ENCODE data around the gene LRRC56.
A peak's percentile ranks its signal among the peaks of the same experiment; 100 is the strongest.

LRRC56 gene

GRCh38 chr11:561148-562003 is 24.0 kb downstream of the LRRC56 start:
- no peak for DNase-seq

- no peak for DNase-seq
Measured at GRCh38 chr11:562046-562645, 24.8 kb downstream of the LRRC56 start.

DNA sequence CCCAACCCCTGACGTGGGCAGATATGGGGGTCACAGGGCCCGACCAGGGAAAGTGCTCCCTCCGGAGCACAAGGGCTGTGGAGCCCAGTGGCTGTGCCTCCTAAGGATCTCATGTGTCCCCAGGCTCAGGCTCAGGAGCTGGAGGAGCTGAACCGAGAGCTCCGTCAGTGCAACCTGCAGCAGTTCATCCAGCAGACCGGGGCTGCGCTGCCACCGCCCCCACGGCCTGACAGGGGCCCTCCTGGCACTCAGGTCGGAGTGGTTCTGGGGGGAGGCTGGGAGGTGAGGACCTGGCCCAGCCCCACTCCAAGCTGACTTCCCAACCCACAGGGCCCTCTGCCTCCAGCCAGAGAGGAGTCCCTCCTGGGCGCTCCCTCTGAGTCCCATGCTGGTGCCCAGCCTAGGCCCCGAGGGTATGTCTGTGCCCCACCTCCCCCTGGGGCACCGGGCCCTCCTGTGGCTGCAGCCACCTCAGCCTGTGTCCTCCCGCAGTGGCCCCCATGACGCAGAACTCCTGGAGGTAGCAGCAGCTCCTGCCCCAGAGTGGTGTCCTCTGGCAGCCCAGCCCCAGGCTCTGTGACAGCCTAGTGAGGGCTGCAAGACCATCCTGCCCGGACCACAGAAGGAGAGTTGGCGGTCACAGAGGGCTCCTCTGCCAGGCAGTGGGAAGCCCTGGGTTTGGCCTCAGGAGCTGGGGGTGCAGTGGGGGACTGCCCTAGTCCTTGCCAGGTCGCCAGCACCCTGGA is 25.9 kb downstream of the LRRC56 start:
- DNase-seq, result no peak

DNA sequence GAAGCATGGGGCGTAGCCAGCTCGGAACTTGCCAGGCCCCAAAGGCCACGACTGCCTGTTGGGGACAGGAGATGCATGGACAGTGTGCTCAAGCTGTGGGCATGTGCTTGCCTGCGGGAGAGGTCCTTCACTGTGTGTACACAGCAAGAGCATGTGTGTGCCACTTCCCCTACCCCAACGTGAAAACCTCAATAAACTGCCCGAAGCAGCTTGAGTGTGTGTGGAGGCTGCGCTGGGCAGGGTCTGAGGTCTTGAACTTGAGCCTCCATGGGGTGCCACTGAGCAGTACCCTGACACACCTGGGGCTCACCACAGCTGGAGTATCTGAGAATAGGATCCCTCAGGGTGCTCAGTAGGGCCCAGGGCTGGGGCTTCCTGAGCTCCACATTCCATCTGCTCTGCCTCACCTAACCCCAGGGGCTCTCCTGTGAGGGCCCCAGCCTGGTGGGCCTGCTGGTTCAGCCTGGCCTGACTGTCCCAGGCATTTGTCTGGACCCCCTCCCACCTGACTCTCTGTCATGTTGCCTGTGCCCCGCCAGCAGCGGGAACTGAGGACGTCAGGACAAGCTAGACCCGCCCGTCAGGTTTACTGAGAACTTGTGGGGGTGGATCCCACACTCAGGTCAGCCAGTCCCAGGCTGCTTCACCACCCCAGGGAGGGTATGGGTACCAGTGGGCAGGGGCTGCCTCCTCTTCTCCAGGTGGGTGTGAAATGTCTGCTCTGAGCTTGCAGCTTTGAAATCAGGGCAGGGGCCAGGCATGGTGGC is 26.7 kb downstream of the LRRC56 start:
- DNase-seq, result no peak

GRCh38 chr11:565921-566509 is 28.7 kb downstream of the LRRC56 start:
- no peak for DNase-seq

DNA sequence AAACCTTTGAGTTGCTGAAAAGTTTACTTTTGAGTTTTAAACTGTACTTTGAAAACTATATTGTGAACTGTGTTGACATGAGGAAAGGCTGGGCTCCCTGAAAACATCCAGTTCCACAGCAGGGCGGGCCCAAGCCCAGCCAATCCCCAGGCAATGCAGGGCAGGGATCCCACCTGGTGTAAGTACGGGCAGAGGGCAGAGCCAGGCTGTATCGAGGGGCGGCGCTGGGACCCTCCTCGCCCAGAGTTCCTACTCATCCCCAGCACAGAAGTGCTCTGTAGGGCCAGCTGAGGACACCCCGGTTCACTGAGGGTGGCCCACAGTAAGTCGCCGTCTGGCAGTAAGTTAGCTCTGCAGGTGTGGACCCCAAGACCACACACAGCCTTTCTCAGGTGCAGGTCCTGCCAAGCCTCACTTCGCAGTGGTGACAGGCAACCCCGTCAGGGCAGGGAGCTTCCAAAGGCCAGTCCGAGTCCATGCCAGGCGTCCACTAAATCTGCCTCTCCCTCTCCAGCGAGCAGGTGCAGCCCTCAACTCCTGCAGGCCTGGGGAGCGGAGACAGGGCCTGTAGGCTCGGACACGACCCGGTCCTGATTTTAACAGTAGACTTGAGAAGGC is 29.8 kb downstream of the LRRC56 start:
- no peak for DNase-seq

DNA sequence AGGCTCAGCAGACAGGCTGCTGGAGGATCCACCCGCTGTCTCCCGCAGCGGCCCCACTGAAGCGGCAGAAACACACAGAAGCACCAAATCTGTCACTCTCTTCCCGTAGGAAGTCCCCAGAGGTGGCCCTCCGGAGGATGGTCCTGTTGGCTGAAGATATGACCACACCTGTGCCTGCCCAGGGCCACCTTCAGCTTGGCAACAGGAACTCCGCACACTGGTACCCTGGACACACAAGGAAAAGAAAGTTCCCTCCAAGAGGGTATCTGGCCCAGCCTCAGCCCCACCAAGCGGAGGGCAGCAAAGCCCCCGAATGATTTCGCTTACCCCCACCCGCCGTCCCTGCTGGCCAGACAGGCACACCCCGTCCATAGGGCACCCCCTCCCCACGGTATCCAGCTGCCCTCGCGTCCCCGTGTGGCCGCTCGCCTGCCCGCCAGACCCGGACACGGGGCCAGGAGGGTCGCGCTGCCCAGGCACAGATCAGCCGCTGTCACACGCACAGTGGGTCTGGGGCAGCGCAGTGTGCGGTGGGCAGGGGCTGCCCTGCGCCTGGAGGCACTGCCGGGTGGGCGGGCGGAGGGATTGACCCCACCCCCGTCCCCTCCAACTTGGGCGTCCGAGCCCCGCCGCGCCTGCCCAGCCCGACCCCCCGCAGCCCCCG is 30.4 kb downstream of the LRRC56 start:
- DNase-seq, result peak in 1 of 2 experiments; percentile 62

- DNase-seq, result peak; percentile 75 to 94
Measured at GRCh38 chr11:568306-569157, 31.2 kb downstream of the LRRC56 start.

GRCh38 chr11:569158-569885 is 32.0 kb downstream of the LRRC56 start:
- DNase-seq, result no peak

- no peak for DNase-seq
Measured at GRCh38 chr11:571802-572185, 34.5 kb downstream of the LRRC56 start.

GRCh38 chr11:573146-573759 is 35.9 kb downstream of the LRRC56 start:
- no peak for DNase-seq

- peak in 1 of 2 experiments; percentile 39 for DNase-seq
Measured at GRCh38 chr11:574031-574570, 36.8 kb downstream of the LRRC56 start.

GRCh38 chr11:574632-575312 is 37.4 kb downstream of the LRRC56 start:
- DNase-seq, result peak in 1 of 2 experiments; percentile 54

GRCh38 chr11:575313-575995 is 38.1 kb downstream of the LRRC56 start:
- peak in 1 of 2 experiments; percentile 77 for DNase-seq

- DNase-seq, result peak; percentile 87 to 88
Measured at GRCh38 chr11:575996-576768, 38.9 kb downstream of the LRRC56 start, which contains the start of gene PHRF1. Gene PHRF1 (plus strand): TSS chr11:576470. CDS start chr11:581513, 5,043 bp downstream.

DNA sequence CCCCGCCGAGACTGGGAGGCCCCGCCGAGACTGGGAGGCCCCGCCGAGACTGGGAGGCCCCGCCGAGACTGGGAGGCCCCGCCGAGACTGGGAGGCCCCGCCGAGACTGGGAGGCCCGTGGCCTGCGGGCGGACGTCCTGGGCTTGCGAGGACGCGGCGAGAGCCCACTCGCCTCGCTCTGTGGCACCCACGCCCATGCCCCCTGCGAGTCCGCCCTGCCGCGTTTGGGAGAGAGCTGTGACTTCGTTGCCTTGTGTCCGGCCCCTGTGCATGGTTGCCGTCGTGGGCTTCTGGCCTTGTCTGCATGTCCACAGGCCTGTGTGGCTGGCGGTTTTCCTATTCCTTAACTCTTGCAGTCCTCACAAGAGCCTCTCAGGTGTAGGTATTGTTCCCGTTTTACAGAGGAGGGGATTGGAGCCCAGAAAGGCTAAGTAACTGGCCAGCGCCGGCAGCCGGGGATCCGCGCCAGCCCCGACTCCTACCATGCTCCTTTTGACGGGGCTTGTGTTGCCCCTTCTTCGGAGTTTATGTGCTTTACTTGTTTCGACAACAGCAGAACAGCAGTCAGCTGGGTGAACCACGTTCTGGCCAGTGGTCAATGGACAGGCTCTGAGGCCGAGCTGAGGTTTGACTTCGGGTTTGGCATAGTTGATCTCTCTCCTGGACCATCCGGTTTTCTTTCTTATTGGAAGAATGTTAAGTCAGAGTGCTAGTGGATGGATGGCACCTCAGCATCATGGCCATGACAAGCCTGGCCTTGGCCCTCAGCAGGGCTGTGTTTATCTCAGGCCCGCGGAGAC is 39.7 kb downstream of the LRRC56 start:
- no peak for DNase-seq

Measured in NCI-H524 (cell line).